Measurements from ENCODE around the gene MZT1.

- TF ChIP-seq SP1 (IDR thresholded peaks at IDR 0.05) (no peak), CTCF (IDR thresholded peaks at IDR 0.05; ENCODE audit: low read depth, low read length, missing input control) (no peak)
Measured at GRCh38 chr13:72700509-72700908, 26.9 kb downstream of the MZT1 start.

Data from liver (tissue), 3 donors.